HG03565 (cell line): Measurements from ENCODE around the gene GPX4.

Experiments
- ATAC-seq: cut with Tn5 transposase; IDR thresholded peaks from one replicate; pipeline ENCODE4 v1.9.1; 2021; ENCODE audit warnings: mild to moderate bottlenecking, moderate library complexity; ENCODE audit not compliant: unreplicated experiment

GPX4 gene

DNA sequence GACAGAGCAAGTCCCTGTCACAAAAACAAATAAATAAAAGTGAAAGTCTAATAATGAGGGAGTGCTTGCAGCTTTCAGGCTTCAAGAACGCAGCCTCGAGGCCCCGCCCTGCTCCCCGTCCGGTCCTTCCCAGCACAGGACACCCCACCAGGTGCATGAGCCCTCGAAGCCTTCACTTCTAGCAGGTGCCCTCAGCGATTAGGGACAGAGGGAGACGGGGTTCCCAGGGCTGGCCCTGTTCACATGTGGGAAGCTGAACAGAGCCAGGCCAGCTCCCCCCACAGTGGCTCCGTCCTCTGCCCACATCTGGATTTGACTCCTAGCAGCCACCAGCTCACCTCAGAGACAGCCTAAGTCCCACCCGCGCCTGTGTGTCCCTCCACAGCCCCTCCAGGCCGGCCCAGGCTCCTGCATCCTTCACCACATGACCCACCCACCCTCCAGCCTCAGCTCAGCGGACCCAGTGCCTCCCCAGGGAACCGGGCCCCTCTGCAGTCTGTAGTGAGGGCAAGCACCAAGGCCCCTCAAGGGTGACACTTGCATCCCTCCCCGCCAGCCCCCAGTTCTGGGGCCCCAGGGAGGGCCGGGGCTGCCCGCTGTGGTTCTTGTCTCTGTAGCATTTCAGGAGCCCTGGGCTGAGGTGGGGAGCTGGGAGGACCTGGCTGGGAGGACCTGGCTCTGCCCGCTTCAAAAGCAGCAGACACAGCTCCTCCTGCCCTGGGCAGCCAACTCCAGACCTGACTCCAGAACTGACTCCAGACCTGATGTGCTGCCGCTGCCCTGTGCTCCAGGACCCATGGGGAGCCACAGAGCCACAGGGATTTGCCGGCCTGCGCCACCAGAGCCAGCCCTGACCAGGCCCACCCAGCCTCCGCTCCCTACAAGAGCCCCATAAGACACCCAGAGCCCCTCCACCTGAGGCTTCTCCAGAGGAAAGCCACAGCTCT lies 27.2 kb downstream of the GPX4 start:
- no peak for ATAC-seq

DNA sequence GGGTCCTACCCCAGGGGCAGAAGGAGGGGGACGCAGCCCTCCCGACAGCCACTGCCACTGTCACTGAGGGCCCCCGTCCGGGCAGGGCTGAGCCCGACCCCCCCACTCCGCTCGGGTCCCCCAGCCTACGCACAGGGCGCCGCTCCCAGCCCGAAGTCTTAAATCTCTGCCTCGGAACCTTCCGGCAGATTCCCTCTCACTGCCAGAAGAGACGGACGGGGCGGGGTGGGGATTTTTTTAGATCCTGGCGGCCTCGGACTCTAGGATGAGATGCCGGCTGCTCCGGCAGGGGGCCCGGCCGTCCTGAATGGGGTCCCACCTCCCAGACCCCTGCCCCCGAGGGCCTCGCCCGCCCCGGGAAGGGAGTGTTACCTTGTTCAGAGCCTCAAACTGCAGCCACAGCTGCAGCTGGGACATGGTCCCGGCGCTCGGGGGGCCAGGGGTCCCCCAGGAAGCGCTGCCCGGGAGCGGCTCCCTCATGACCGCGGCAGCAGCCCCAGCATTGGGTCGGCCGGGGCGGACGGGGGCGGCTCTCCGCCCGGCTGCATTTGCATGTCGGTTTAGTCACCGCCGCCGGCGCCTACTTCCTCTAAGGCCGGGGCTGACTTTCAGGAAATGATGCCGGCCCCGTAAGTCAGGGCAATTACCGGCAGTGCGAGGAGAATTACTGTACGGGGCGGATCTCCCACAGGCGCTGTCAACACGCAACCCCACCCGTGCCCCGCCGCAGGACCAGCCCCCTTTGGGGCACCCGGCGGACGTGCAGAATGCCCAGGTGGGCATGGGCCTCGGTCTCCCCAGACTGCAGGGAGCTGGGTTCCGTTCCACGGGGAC lies 28.1 kb downstream of the GPX4 start:
- ATAC-seq, result peak; percentile 29

DNA sequence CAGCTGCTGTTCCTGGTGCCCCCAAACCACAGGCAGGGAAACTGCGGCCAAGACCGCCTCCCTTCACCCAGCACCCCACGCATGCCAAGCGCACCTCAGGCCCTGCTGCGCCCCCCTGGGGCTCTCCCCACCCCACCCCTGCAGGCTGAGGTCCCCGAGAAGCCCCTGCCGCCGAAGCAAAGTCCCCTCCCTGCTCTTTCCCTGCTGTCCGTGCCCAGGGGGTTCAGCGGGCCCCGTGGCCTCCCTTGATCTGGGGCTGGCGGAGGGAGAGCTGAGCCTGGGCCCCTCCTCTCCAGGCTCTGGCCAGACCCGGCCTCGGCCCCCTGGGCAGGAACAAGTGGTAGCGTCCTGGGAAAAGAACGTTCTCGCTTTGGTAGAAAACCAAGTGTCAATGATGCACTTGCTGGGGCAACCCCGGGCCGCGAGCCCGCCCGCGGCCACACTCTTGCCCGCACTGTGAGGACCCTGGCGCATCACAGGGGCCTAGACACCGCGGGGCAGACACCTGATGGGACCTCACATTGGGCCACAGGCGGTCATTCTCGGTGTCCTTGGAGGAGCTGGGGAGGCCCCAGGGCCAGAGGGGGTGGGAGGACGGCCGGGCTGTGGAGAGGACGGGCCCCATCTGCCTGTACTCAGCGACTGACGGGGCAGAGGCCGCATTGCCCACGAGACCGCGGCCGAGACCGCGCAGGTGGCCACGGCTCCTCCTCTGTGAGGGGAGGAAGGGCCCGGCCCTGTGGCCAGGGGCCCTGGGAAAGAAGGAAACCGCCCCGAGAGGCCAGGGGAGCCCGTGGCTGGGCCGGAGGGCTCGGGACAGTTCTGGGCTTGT lies 29.0 kb downstream of the GPX4 start:
- peak; percentile 8 for ATAC-seq

- ATAC-seq, result peak; percentile 39
Observed at GRCh38 chr19:1133471-1133929, 29.7 kb downstream of the GPX4 start.

- ATAC-seq, result no peak
Observed at GRCh38 chr19:1134431-1134830, 30.6 kb downstream of the GPX4 start.

DNA sequence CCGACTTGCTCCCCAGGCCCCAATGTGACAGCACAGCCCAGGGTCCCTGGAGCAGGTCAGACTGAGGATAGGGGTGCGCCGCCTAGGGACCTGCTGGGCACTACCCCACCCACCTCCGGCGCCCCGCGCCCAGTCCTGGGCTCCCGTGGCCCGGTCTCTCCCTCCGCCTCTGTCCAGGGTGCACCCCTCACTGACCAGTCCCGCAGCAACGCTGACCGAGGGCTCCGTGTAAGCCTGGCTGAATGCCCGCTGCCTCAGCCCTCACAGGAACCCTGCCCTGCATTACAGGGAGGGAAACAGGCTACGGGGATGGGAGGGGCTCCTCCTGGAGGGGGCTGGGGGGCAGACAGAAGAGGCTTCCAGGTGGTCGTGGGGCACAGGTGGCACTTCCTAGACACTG lies 31.7 kb downstream of the GPX4 start:
- no peak for ATAC-seq

- no peak for ATAC-seq
Observed at GRCh38 chr19:1136201-1136600, 32.4 kb downstream of the GPX4 start.

DNA sequence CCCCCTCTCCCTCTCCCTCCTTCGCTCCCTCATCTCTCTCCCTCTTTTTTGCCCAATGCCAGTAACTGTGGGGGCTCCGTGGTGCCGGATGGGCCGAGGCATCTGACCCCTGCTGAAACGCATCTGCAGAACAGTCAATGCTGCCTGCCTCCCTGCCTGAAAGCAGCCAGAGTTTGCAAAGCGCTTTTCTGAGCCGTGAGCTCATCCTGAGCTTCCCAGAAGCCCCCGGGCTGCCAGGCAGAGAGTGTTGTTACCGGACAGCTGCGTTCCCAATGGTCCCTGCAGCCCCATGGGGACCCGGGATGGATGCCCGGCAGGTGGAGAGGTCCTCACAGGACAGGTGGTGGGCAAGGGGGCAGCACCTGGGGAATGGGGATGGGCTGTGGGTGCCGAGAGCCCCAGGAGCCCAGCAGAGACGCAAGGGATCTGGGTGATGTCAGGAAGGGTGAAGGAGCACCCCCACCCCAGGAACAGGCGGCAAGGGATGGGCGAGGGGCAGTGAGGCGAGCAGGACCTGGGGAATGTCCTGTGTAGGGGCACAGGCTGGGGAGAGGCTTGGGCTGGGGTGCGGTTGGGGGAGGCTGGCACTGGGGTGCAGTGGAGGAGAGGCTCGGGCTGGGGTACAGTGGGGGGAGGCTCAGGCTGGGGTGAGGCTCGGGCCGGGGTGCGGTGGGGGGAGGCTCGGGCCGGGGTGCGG lies 33.0 kb downstream of the GPX4 start:
- ATAC-seq, result no peak

DNA sequence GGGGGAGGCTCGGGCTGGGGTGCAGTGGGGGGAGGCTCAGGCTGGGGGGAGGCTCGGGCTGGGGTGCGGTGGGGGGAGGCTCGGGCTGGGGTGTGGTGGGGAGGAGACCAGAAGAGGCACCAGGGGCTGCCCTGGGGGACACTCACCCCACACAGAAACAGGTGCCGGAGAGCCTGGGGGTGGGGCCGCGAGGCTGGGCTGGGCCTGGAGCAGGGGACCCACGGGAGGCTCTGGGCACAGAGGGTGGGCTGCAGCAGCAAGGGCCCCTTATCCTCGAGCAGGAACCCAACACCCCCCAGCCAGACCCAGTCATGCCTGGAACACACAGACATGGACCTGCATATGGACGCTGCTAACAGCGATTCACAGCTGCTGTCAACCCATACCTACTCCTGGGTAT lies 34.3 kb downstream of the GPX4 start:
- no peak for ATAC-seq

- ATAC-seq, result no peak
Observed at GRCh38 chr19:1139126-1139525, 35.3 kb downstream of the GPX4 start.

- no peak for ATAC-seq
Observed at GRCh38 chr19:1140272-1141027, 36.7 kb downstream of the GPX4 start.

GRCh38 chr19:1141944-1142343 lies 38.1 kb downstream of the GPX4 start:
- ATAC-seq, result no peak

DNA sequence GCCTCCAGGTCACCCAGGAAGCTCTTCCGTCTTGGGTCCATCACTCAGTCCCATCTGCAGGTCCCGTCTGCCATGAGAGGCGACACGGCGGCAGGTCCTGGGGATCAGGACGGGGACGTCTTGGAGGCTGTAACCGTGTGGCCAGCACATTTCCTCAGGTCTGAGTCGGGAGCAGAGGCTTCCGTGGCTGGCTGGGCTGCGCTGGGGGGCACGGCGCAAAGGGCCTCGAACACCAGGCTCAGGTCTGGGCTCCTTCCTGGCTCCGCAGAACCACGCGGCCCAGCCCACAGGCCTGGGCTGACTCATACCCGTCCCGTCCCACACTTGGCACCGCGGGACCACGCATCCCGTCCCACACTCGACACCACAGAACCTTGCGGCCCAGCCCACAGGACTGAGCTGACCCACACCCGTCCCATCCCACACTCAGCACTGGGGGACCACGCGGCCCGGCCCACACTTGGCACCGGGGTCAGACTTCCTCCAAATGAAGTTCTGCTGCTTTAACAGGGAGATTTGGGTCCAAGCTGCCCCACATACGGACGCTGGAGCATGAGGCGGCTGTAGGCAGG lies 40.1 kb downstream of the GPX4 start:
- no peak for ATAC-seq

DNA sequence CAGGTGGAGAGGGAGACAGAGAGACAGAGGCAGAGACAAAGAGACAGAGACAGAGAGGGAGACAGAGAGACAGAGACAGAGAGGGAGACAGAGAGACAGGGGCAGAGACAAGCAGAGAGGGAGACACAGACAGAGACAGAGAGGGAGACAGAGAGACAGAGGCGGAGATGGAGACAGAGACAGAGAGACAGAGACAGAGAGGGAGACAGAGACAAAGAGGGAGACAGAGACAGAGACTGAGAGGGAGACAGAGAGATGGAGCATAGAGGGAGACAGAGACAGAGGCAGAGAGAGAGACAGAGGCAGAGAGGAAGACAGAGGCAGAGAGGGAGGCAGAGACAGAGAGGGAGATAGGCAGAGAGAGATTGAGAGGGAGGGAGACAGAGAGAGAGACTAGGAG lies 40.9 kb downstream of the GPX4 start:
- no peak for ATAC-seq

DNA sequence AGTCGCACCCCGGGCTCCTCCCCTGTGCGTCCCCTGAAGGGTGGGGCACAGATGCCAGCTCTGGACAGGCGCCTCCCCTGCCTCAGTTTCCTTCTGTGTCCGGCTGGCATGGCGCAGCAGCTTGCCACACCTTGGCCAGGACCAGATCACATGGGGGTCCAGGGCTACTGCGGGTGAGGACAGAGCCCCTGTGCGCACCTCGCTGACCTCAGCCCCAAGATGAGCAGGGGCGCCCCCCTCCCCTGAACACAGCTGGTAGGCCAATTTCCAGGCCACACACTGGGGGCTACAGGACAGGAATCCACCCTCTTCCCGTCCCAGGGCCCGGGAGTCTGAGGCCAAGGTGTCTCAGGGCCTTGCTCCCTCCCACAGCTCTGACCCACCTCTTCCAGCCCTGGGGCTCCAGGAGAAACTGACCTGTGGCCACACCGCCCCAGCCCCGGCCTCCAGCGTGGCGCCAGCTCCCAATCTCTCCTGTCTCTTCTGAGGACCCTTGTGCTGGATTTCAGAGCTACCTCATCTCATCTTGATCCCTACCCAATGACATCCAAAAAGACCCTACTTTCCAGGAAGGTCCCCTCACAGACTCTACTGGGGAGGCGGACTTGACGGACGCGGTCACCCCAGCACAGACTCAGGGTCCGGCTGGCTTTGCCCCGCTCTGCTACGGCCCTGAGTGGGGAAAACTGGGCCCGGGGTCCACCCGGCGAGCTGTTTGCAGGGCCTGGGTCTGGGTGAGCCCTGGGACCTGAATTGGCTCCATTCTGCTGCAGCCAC lies 42.0 kb downstream of the GPX4 start:
- no peak for ATAC-seq

- no peak for ATAC-seq
Observed at GRCh38 chr19:1146412-1146699, 42.6 kb downstream of the GPX4 start.

DNA sequence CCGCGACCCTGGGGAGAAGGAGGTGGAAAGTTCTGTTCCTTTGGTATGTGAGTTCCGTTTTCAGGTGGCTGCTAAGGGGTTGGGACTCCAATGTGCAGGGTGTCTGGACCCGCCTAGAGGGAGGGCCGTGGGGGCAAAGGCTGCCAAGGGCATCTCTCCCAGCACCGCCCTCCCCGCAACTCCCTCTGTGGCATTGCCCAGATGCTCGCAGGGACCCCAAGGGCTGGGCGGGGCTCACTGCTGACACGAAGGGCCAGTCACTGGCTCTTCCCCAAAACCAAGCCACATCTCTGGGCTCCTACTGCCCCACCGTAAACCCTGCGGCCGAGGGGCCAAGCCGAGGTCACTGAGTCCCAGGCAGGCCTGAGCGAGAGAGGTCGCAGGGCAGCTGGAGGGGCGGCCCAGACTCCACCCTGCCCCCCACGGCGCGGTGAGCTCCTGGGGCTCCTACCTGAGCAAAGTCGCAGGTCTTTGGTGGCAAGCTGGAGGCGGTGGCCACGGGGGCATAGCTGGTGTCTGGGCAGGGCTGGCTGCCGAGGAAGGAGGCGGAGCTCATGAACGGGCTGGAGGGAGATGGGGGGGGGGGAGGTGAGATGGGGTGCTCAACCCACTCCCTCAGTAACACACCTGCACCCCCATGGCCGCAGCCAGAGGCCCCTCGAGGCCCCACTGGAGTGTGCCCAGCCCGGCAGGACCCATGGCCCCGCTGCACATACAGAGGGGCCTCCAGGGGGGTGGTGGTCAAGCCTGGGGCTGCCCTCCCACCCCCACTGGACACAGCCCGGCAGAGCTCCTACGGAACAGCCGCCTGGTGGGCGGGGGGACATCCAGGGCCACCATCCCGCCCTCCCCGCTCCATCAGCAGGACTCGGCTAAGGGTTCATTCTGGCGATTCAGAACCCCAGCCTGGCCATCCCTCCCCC lies 43.3 kb downstream of the GPX4 start:
- no peak for ATAC-seq
